GM21390 (cell line): Measurements from ENCODE around the gene PITX3.

Source experiments
- ATAC-seq: cut with Tn5 transposase; IDR thresholded peaks from one replicate; pipeline ENCODE4 v1.9.1; 2021; ENCODE audit not compliant: unreplicated experiment

PITX3 gene

GRCh38 chr10:102185811-102186527, 55.3 kb downstream of the PITX3 start:
- ATAC-seq = no peak

GRCh38 chr10:102185272-102185671, 56.0 kb downstream of the PITX3 start:
- ATAC-seq = no peak

- ATAC-seq = no peak
Observed at GRCh38 chr10:102184606-102185005, 56.7 kb downstream of the PITX3 start.
